GM13977 (cell line): ENCODE data around the gene RANBP9.

Experiments used
- DNase-seq: peaks from one replicate; pipeline ENCODE4 v3.0.0; 2012; ENCODE audit warnings: low spot score
- in situ Hi-C: fragments of 300-500 bp; cut with MboI; formaldehyde crosslinking; loops from one replicate; pipeline ENCODE4 v1.12.0; 2022; ENCODE audit warnings: low sequenced_read_pairs, low pct_unique_long_range_greater_than_20kb, mixed read lengths, inconsistent platforms; ENCODE audit not compliant: unreplicated experiment
- TF ChIP-seq, protein P1 (sequence below): IDR thresholded peaks from 2 replicates; pipeline ENCODE4 v1.5.1; 2012; ENCODE audit warnings: mild to moderate bottlenecking, control low read depth; ENCODE audit not compliant: insufficient read depth; ENCODE audit errors: extremely low read depth, missing control alignments

RANBP9 gene

DNA sequence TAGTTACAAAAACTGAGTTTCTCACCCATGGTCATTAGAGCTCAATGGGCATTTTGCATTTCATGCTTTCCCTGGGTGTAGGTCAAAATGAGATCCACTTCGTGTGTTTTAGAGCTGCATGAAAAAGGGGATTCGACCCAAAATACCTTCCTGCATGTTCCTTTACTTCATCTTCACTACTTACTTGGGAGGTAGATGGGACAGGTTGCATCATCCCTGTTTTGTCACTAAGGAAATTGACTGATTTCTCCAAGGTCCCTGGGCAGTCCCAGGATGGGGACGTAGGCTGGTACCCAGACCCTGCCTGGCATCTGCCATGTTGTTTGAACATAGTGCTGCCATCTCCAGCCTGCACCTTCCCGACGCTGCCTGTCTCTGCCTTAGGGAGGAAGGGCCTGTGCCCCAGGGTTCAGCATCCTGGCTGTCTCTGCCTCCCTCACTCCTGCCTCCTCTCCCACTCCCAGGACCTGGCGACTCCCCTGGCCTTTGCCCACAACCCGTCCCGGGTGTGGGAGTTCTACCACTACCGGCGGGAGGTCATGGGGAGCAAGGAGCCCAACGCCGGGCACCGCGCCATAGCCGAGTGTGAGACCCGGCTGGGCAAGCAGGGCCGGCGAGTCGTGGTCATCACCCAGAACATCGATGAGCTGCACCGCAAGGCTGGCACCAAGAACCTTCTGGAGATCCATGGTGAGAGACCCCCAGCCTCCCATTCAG lies 120.3 kb downstream of the RANBP9 start:
- in situ Hi-C loops, result no loop called here
- TF ChIP-seq, protein P1, sequence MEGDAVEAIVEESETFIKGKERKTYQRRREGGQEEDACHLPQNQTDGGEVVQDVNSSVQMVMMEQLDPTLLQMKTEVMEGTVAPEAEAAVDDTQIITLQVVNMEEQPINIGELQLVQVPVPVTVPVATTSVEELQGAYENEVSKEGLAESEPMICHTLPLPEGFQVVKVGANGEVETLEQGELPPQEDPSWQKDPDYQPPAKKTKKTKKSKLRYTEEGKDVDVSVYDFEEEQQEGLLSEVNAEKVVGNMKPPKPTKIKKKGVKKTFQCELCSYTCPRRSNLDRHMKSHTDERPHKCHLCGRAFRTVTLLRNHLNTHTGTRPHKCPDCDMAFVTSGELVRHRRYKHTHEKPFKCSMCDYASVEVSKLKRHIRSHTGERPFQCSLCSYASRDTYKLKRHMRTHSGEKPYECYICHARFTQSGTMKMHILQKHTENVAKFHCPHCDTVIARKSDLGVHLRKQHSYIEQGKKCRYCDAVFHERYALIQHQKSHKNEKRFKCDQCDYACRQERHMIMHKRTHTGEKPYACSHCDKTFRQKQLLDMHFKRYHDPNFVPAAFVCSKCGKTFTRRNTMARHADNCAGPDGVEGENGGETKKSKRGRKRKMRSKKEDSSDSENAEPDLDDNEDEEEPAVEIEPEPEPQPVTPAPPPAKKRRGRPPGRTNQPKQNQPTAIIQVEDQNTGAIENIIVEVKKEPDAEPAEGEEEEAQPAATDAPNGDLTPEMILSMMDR, result no peak

DNA sequence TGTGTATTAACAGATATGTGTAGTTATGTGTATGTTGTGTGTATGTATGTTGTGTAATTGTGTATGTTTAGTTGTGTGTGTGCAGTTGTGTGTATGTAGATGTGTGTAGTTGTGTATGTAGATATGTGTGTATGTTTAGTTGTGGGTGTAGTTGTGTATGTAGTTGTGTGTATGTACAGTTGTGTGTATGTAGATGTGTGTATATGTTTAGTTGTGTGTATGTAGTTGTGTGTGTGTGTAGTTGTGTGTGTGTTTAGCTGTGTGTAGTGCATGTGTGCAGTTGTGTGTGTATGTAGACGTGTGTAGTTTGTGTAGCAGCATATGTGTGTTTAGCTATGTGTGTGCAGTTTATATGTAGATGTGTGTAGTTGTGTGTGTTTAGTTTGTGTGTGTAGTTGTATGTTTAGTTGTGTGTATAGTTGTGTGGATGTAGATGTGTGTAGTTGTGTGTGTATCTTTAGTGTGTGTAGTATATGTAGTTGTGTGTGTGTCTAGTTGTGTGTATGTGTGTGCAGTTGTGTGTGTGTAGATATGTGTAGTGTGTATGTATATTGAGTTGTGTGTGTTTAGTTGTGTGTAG lies 121.0 kb downstream of the RANBP9 start:
- in situ Hi-C loops, result no loop called here
- TF ChIP-seq, protein P1, result no peak
- no peak for DNase-seq

More for the DNA sequence above, 120.3 kb downstream of the RANBP9 start:
- no peak for DNase-seq

DNA sequence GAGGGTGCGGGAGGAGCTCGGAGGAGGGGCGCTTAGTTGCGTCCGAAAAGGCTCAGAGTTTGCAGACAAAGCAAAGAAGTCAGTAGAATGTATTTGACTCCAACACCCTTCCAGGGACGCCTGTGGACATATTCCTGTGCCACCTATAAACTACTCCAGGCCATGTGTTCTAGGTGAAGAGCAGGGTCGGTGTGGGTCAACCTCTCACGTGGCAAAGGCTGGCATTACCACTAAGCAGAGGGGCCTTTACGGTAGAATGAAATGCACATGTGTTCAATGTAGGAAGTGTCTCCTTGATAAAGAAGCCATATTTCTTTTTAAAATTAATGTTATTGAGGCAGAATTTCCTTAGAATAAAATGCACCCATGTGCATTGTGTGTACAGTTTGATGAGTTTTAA lies 121.8 kb downstream of the RANBP9 start:
- in situ Hi-C loops, result no loop called here
- TF ChIP-seq, protein P1, result no peak
- no peak for DNase-seq

DNA sequence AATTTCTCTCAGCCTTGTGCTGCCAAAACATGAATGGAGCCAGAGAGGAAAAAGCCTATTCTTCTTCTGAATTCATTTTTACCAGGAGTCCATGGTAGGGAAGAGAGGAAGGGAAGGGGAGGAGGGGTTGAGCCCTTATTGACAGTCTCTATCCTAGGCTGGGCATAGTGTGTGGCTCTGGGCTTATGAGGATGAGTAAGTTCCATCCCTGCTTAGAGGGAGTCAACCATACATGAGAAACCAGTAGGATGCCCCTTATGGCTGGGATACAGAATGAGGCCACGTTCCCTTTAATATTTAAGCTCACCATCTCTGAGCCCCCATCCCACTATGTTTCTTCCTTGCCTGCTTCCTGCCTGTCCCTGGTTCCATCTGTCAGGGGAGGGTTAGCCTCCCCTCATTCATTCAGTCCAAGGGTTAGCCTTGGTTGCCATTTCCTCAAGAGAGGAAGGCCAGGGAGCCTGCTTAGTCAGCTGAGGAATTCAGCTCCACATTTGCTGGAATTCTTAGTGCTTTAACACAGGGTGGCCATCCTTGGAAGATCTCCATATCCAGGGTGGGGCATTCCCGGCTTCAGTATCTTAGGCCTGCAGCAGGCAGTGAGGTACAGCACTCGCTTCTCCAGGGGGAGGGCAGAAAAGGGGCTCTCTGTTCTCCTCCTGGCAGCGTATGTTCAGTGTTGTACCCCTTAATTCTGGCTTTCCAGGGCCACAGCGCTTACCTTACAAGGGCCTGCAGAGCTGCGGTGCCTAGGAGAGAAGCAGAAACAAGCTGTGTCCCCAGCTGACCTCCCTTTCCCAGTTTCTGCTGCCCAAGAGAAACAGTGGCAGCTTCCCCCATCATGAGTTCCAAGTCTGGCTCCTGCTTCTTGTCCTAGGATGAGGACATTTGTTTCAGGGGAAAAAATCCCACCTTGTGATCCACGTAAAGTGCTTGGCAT lies 124.8 kb downstream of the RANBP9 start:
- in situ Hi-C loops, result no loop called here
- DNase-seq, result no peak
- TF ChIP-seq, protein P1, result no peak

DNA sequence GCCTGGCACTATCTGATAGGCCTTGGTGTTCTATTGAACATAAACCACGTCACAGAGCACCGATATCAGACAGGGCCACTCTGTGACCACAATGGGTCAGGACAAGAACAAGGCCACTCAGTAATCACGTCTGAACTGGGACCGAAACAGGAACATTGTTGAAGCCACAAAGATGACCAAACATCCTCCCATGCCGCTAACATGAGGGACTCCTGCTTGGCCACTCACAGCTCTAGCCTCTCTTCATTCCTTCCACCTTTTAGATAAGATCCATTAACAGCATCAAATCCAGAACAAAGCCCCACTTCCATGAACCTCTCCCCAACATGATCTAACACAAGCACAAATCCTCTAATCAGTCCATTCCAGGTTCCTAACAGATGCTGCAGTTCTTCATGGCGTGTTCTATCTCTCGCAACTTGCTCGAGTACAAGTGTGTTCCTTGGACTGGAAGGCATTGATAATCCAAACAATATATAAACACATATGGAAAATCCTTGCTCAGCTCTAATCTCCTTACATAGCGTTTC lies 129.9 kb downstream of the RANBP9 start:
- TF ChIP-seq, protein P1, result no peak
- in situ Hi-C loops, result no loop called here
- DNase-seq, result no peak

DNA sequence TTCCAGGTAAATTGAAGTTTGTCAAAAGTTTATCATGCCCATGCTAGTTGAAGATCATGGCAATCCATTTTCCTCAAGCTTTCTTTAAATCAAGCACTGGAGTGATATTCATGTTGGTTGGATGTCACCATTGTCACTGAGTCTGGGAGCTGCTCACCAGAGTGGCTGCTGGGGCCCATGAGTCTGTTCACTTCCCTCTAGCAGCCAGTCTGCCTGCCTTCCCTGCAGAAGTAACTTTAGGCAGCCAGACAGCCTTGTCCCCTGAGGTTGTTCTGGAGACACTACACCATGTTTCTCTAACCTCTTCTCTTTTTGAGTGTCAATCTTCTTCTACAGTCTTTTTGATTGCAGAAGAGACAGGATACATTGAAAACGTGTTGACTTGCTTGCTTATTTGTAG lies 131.7 kb downstream of the RANBP9 start:
- DNase-seq, result no peak
- in situ Hi-C loops, result no loop called here
- TF ChIP-seq, protein P1, result no peak
